Common myeloid progenitor, CD34-positive (primary cell): ENCODE results near the gene KLF12.
A peak's percentile ranks its signal among the peaks of the same experiment; 100 is the strongest.

Experiments used
- CTCF ChIA-PET: fragments of 350-600 bp; sonication (Branson Sonifier 250); formaldehyde crosslinking; loops from one replicate; lab custom pipeline; 2021; ENCODE audit warnings: antibody characterized with exemption; lab: Charles Lee
- POLR2A ChIA-PET: fragments of 350-600 bp; sonication (Branson Sonifier 250); formaldehyde crosslinking; loops from one replicate; lab custom pipeline; 2021; ENCODE audit warnings: antibody characterized with exemption; lab: Charles Lee
- DNase-seq, 3 donors: peaks; one replicate each; pipeline versions ENCODE4 v3.0.0 to v3.0.0-alpha.2; 2013
- H3K27ac ChIP-seq, 2 experiments: 1 replicate in 1 of 2; 2 replicates in 1 of 2; pipeline ENCODE4 v1.7.0; 2013; ENCODE audit warnings: inconsistent platforms in 2 of 2, low read length in 2 of 2, mild to moderate bottlenecking in 2 of 2, low read depth in 1 of 2, moderate library complexity in 1 of 2; ENCODE audit not compliant: severe bottlenecking in 2 of 2, insufficient read depth in 1 of 2, poor library complexity in 1 of 2
- H3K27me3 ChIP-seq, 5 experiments: replicated peaks in 2 of 5; 1 replicate in 3 of 5; 2 replicates in 2 of 5; pipeline versions ENCODE4 v1.6.1 to v1.7.0; 2013; ENCODE audit warnings: low read length in 4 of 5, mild to moderate bottlenecking in 2 of 5, moderate library complexity in 2 of 5, inconsistent platforms in 1 of 5; ENCODE audit not compliant: insufficient read depth in 5 of 5, control insufficient read depth in 4 of 5
- H3K36me3 ChIP-seq, 4 experiments: 1 replicate in 2 of 4; 2 replicates in 2 of 4; pipeline versions ENCODE4 v1.6.1 to v1.7.0; 2013; ENCODE audit warnings: low read length in 3 of 4, control low read depth in 1 of 4, mild to moderate bottlenecking in 1 of 4; ENCODE audit not compliant: control insufficient read depth in 4 of 4, insufficient read depth in 4 of 4
- H3K4me1 ChIP-seq, 4 experiments: 1 replicate in 3 of 4; 2 replicates in 1 of 4; pipeline versions ENCODE4 v1.6.1 to v1.7.1; 2013; ENCODE audit warnings: low read length in 3 of 4, mild to moderate bottlenecking in 3 of 4, control low read depth in 1 of 4, inconsistent platforms in 1 of 4, moderate library complexity in 1 of 4; ENCODE audit not compliant: control insufficient read depth in 4 of 4, insufficient read depth in 4 of 4; ENCODE audit errors: control extremely low read depth in 1 of 4
- H3K4me3 ChIP-seq, 7 experiments: 1 replicate in 4 of 7; 2 replicates in 3 of 7; pipeline versions ENCODE4 v1.5.1 to v1.7.0; 2013; ENCODE audit warnings: mild to moderate bottlenecking in 7 of 7, low read length in 6 of 7, moderate library complexity in 6 of 7, inconsistent platforms in 2 of 7, low read depth in 2 of 7, control low read depth in 1 of 7; ENCODE audit not compliant: insufficient read depth in 4 of 7, control insufficient read depth in 1 of 7; ENCODE audit errors: extremely low read depth in 1 of 7
- H3K9me3 ChIP-seq, 5 experiments: 1 replicate in 4 of 5; 2 replicates in 1 of 5; pipeline versions ENCODE4 v1.6.1 to v1.7.1; 2013; ENCODE audit warnings: low read length in 4 of 5, mild to moderate bottlenecking in 2 of 5, inconsistent platforms in 1 of 5, low read depth in 1 of 5, moderate library complexity in 1 of 5; ENCODE audit not compliant: control insufficient read depth in 4 of 5, insufficient read depth in 2 of 5; ENCODE audit errors: control extremely low read depth in 1 of 5
- WGBS: methylation state at CpG from one replicate; pipeline ENCODE4 v1.1.5; 2013; ENCODE audit not compliant: insufficient coverage; 5-methylcytosine and 5-hydroxymethylcytosine counted together

Gene KLF12

DNA sequence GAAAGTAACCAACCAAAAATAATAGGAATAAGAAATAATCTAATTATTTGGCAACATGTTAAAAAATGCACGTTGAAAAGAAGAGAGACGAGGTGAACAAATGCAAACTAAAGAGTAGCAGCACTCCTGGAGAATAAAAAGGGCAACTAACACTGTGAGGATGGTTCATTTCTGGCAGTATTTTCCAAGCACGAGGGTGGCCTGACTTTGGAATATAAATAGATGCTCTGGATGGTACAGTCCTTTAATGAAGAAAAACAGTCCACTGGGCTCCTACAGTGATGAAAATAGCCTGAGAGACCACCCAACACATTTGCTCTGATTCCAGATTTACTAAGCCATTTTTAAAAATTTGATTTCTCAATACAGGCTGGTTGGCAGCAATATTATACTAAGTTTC lies 17.7 kb upstream of the KLF12 start:
- Histone ChIP-seq H3K36me3 (no peaks in the 10 kb centered on the region), H3K4me3 (no peak overlapping the region), H3K27me3 (no peaks in the 10 kb centered on the region), H3K27ac (no peak overlapping the region), H3K9me3 (no peaks in the 10 kb centered on the region), H3K4me1 (no peaks in the 10 kb centered on the region)
- POLR2A ChIA-PET: no interaction called here
- DNase-seq: no peak
- 50% methylated on average over 2 of the region's 3 CpGs for WGBS
- CTCF ChIA-PET: interaction anchor here (1.6 kb wide), 1 partner anchor 11 kb away, joined by 3 read pairs; no protein-coding TSS in a partner anchor

DNA sequence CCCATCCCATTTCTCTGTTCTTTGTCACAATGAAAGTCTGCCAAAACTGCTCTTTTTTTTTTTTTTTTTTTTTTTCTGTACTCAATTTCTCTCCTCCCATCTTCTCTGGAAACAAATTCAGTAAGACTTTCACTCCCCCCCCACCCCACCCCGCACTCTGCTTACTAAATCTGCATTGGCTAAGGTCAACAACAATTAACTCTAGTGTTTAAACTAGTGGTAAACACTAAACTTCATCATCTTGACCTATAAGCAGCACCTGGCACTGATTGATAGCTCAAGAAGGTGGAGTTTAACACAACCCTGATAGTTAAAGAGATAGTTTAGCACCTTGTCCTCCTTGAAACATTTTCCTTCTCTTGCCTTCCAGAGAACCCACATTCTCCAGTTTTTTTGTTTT lies 14.1 kb upstream of the KLF12 start:
- Histone ChIP-seq H3K9me3 (no peaks in the 10 kb centered on the region), H3K4me3 (no peak overlapping the region), H3K27ac (no peak overlapping the region), H3K36me3 (no peaks in the 10 kb centered on the region), H3K27me3 (no peaks in the 10 kb centered on the region), H3K4me1 (no peaks in the 10 kb centered on the region)
- DNase-seq: no peak
- no CpG with 5 or more reads among the region's 1 CpG for WGBS
- CTCF ChIA-PET: interaction anchor here (1.0 to 1.6 kb wide), 3 partner anchors 10 to 227 kb away, joined by 3 to 4 read pairs (median 3); no protein-coding TSS in a partner anchor
- POLR2A ChIA-PET: no interaction called here

DNA sequence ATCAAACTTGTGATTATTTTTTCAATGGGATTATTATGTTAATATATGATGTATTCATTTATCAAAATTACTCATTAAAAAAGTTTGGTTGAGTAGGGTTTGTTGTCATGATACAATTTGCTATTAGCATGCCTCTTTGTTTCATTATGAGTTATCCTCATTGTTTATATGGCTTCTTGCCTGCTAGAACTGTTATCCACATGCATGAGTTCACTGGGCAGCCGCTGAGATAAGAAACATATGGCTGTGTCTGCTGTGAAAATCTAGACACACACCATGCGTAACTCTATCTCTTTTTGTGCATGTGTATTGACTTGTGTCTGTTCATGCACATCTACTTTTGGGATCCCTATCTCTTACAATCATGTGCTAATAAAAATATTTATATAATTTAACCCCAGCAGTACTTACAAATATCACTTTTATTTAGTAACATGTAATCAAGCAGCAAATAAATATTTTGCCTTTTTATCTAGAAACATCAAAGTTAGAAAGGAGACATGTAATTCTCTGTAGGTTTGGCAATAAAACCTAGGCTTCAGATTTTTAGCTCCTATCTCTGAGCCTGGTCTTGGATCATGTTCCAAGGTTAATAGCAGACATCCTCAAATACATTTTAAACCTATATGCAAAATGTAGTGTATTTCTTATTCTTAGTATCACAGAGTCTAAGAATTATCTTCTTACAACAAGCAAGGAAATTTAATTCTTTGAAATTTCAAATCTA lies 11.2 kb upstream of the KLF12 start:
- POLR2A ChIA-PET: no interaction called here
- CTCF ChIA-PET: no interaction called here
- DNase-seq: no peak

DNA sequence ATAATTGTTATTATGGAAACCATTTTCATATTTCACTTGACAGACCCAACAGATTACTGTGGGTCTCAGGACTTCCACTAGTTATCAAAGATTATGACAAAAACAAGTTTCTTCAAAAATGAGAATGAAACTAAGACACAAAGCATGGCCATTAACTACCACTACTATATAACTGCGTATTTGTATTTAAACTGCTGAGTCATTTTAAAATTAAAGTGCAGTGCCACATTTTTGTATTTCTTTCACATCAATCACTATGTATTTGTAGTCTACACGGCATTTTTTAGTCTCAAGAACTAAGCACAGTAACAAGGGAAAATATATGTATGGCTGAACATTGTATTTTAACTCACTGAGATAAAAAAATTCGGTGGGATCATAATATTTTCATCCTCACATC lies 10.1 kb upstream of the KLF12 start:
- Histone ChIP-seq H3K27me3 (no peaks in the 10 kb centered on the region), H3K9me3 (no peaks in the 10 kb centered on the region), H3K4me3 (no peak overlapping the region), H3K27ac (no peak overlapping the region), H3K4me1 (no peaks in the 10 kb centered on the region), H3K36me3 (no peaks in the 10 kb centered on the region)
- POLR2A ChIA-PET: no interaction called here
- DNase-seq: no peak
- no CpG with 5 or more reads among the region's 3 CpGs for WGBS
- CTCF ChIA-PET: no interaction called here

More for the DNA sequence above, 11.2 kb upstream of the KLF12 start:
- no peak overlapping the region for H3K27ac ChIP-seq
- H3K4me1 ChIP-seq: no peaks in the 10 kb centered on the region
- no peaks in the 10 kb centered on the region for H3K36me3 ChIP-seq
- 100% methylated on average over 1 of the region's 2 CpGs for WGBS
- no peaks in the 10 kb centered on the region for H3K27me3 ChIP-seq
- H3K9me3 ChIP-seq: no peaks in the 10 kb centered on the region
- H3K4me3 ChIP-seq: no peak overlapping the region

DNA sequence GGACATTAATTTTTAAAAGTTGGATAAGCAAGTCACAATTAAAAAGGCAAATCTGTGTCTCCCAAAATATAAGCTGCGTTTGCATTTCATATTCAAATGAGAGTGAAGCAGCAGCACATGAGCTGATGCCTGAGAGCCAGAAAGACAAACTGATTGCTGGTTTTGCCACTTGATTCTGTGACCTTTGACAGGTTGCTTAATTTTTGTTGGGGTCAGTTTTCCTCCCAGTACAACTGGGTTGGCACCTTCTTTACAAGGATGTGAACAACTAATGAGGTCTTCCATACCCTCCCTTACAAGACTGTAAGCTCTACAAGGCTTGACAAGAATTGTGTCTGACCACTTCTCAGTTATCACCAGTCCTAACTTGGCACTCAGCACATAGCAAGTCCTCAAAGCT lies 8.1 kb upstream of the KLF12 start:
- Histone ChIP-seq H3K27me3 (no peaks in the 10 kb centered on the region), H3K9me3 (no peaks in the 10 kb centered on the region), H3K27ac (no peak overlapping the region), H3K4me3 (no peak overlapping the region), H3K36me3 (no peaks in the 10 kb centered on the region), H3K4me1 (no peaks in the 10 kb centered on the region)
- CTCF ChIA-PET: interaction anchor here (0.8 kb wide), 1 partner anchor 8 kb away, joined by 3 read pairs; the partner anchor contains the start of gene KLF12
- POLR2A ChIA-PET: no interaction called here
- 100% methylated on average over 1 of the region's 1 CpG for WGBS
- no peak for DNase-seq

DNA sequence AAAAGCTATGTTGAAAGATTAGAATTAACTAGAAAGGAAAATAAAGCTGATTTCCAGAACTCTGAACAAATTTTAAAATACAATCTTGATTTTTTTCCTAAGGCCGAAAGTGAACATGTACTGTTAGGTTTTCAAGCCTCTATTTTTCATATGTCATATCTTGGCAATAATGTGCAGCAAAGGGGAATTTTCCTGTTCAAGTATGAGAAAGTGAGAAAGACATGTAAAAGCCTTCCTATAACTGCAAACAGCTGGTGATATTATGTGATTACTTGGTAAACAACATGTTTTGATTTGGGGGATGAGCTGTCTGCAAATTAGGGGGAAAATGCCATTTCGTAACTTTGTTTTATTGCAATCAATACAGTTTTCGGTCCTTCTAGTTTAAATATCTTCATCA lies 4.0 kb upstream of the KLF12 start:
- Histone ChIP-seq H3K27me3 (no peaks in the 10 kb centered on the region), H3K9me3 (no peaks in the 10 kb centered on the region), H3K27ac (no peak overlapping the region), H3K4me1 (peaks cover 0 to 19% (median 10%) of the 10 kb centered on the region in 4 experiments), H3K36me3 (no peaks in the 10 kb centered on the region), H3K4me3 (no peak overlapping the region)
- WGBS: 95% methylated on average over 2 of the region's 3 CpGs
- CTCF ChIA-PET: interaction anchor here (0.6 kb wide), 2 partner anchors 11 to 17 kb away, joined by 3 read pairs; no protein-coding TSS in a partner anchor
- no peak for DNase-seq
- POLR2A ChIA-PET: no interaction called here

DNA sequence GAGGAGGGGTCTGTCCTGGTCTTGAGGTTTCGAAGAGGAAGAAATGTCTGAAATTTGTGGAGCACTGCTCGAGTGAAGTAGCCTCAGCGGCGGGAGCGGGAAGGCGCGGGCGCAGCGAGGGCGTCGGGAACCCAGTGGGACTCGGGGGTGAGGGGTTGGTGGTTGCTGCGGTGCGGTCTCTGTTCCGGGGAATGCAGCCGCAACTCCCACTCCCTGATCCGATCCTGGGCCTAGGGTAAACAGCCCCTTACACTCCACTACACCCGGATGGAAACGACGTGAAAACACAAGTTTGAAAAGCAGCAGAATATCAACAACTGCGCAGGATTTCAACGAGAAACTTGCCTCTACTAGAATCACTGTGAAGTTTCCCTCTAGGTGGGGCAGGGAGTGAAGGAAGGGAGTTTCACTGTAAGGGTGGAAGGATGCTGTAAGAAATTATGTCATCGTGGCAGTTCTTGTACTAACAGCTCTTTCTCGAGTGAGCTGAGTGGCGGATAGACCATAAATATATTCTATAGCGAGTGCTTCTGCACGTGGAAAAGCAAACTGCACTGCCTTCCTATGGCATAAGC lies 2.0 kb upstream of the KLF12 start:
- ChIA-PET CTCF (interaction anchor here (1.6 kb wide), 1 partner anchor 95 kb away, joined by 4 read pairs; no protein-coding TSS in a partner anchor), POLR2A (no interaction called here)
- peaks cover 7 to 26% (median 20%) of the 10 kb centered on the region in 4 experiments for H3K4me1 ChIP-seq
- peak overlapping the region in 1 of 2 experiments; percentile 36 for H3K27ac ChIP-seq
- WGBS: under 1% methylated on average over 18 of the region's 27 CpGs
- no peaks in the 10 kb centered on the region for H3K36me3 ChIP-seq
- peak; percentile 14 to 58 (median 48) for DNase-seq
- no peaks in the 10 kb centered on the region for H3K9me3 ChIP-seq
- H3K4me3 ChIP-seq: peak overlapping the region; percentile 72 to 96 (median 84)
- no peaks in the 10 kb centered on the region for H3K27me3 ChIP-seq
